RKO (cell line): ENCODE data around the gene MRPS12.
"Not testable (repeated sequence)": the region's sequence is repeated elsewhere in the genome, so short reads cannot be mapped to it uniquely, and the experiment has no call there.

ENCODE experiments used
- DNase-seq: peaks from one replicate; pipeline ENCODE4 v3.0.0-alpha.2; 2016; ENCODE audit warnings: low spot score

The MRPS12 gene

GRCh38 chr19:38930776-38931520, at the start of gene MRPS12:
Gene MRPS12, plus strand, starts transcription at chr19:38930944. Its CDS starts 351 bp downstream, at chr19:38931295.
- DNase-seq, result peak; percentile 99

GRCh38 chr19:38883286-38883685, 47.5 kb upstream of the MRPS12 start:
- DNase-seq, result no peak

- not testable (repeated sequence) for DNase-seq
Measured at GRCh38 chr19:38884691-38885090, 46.1 kb upstream of the MRPS12 start.

GRCh38 chr19:38888876-38889275, 41.9 kb upstream of the MRPS12 start:
- DNase-seq, result no peak

- DNase-seq, result no peak
Measured at GRCh38 chr19:38889803-38890202, 40.9 kb upstream of the MRPS12 start.

- DNase-seq, result no peak
Measured at GRCh38 chr19:38890686-38891085, 40.1 kb upstream of the MRPS12 start.

GRCh38 chr19:38891771-38892170, 39.0 kb upstream of the MRPS12 start:
- DNase-seq, result no peak

GRCh38 chr19:38892841-38893240, 37.9 kb upstream of the MRPS12 start:
- DNase-seq, result no peak

GRCh38 chr19:38893341-38893771, 37.4 kb upstream of the MRPS12 start:
- DNase-seq, result no peak

- no peak for DNase-seq
Measured at GRCh38 chr19:38894968-38895367, 35.8 kb upstream of the MRPS12 start.

GRCh38 chr19:38898788-38899446, 31.8 kb upstream of the MRPS12 start:
- peak; percentile 31 for DNase-seq

GRCh38 chr19:38899447-38900201, 31.1 kb upstream of the MRPS12 start, which contains the start of the genes NFKBIB and SIRT2:
Gene NFKBIB, plus strand, starts transcription at chr19:38899969. Its CDS starts 64 bp downstream, at chr19:38900033.
Gene SIRT2, minus strand, starts transcription at chr19:38899618. Its CDS starts 97 bp downstream, at chr19:38899521.
- DNase-seq, result peak; percentile 100

- peak; percentile 85 for DNase-seq
Measured at GRCh38 chr19:38900202-38900629, 30.5 kb upstream of the MRPS12 start.

GRCh38 chr19:38900743-38901190, 30.0 kb upstream of the MRPS12 start:
- DNase-seq, result peak; percentile 28

GRCh38 chr19:38901683-38902082, 29.1 kb upstream of the MRPS12 start:
- no peak for DNase-seq

GRCh38 chr19:38904581-38905539, 25.9 kb upstream of the MRPS12 start:
- no peak for DNase-seq

GRCh38 chr19:38905620-38906019, 25.1 kb upstream of the MRPS12 start:
- no peak for DNase-seq

GRCh38 chr19:38907227-38907626, 23.5 kb upstream of the MRPS12 start:
- no peak for DNase-seq

- DNase-seq, result no peak
Measured at GRCh38 chr19:38907670-38908069, 23.1 kb upstream of the MRPS12 start.

- no peak for DNase-seq
Measured at GRCh38 chr19:38908911-38909310, 21.8 kb upstream of the MRPS12 start.

- DNase-seq, result no peak
Measured at GRCh38 chr19:38910488-38910887, 20.3 kb upstream of the MRPS12 start.
